Heart left ventricle (tissue), 13 donors: ENCODE data around the gene CNTNAP3B.
"Not testable (repeated sequence)": the region's sequence is repeated elsewhere in the genome, so short reads cannot be mapped to it uniquely, and the experiment has no call there.

Source experiments
- POLR2A ChIP-seq, 2 donors: fragments of 450-650 bp; IDR thresholded peaks; one replicate each; pipeline ENCODE4 v1.6.1; 2017; ENCODE audit warnings: antibody characterized with exemption in 2 of 2, mild to moderate bottlenecking in 2 of 2, moderate library complexity in 2 of 2
- TF ChIP-seq, protein P1 (sequence below), 12 donors: fragments of 200-600 bp; sonication (generic) in 4 of 12; IDR thresholded peaks; one replicate each; pipeline versions ENCODE4 v1.5.0 to v1.8.0; 2018 to 2022; ENCODE audit warnings: antibody characterized with exemption in 12 of 12, mild to moderate bottlenecking in 5 of 12
- donor health status: ischemic (EF 13 %, LVEDD 7.1; RV severe dilation, severe dysfunction).
- donor health status: DM: no; HTN: yes; CAD: no.
- donor health status: DM: no; HTN: no; CAD: no.
- donor health status: ischemic (EF 25% LVEDD 6.9; RV normal size, moderate dysfunction).
- donor health status: ischemic (EF 25% LVEDD 5.7; RV mildly dilated, moderate dysfunction).
- donor health status: ischemic (EF 35%, LVEDD 5.7; RV mildly dilated, moderate dysfunction).
- donor health status: nonischemic (EF 11% LVEDD 7.7; RV severe dilation, severe dysfunction).
- donor health status: DM: yes; HTN: yes; CAD: no.
- donor health status: PGD.
- donor health status: ischemic (EF 29% LVEDD 5.4; RV normal size, mild dysfunction).
- donor health status: nonischemic (EF 23%, LVEDD 6.1; RV moderate dilation, normal function).

DNA sequence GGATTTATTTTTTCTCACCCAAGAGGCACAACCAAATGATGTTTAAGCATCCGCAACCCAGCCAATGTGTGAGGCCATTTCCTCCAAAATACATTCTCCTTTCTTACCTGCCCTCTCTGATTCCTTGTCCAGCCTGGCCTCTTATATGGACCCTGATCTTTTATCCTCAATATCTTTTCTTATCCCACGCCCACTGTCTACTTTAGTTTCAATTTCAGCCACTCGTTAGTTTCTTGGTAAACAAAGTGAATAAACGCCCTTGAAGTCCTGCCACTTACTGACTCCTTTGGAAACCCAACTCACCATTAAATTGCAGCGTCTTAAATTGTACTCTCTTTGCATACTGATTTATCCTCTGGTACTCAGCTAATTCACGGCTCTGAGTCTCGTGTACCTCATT, 281.4 kb downstream of the CNTNAP3B start:
- TF ChIP-seq, protein P1, sequence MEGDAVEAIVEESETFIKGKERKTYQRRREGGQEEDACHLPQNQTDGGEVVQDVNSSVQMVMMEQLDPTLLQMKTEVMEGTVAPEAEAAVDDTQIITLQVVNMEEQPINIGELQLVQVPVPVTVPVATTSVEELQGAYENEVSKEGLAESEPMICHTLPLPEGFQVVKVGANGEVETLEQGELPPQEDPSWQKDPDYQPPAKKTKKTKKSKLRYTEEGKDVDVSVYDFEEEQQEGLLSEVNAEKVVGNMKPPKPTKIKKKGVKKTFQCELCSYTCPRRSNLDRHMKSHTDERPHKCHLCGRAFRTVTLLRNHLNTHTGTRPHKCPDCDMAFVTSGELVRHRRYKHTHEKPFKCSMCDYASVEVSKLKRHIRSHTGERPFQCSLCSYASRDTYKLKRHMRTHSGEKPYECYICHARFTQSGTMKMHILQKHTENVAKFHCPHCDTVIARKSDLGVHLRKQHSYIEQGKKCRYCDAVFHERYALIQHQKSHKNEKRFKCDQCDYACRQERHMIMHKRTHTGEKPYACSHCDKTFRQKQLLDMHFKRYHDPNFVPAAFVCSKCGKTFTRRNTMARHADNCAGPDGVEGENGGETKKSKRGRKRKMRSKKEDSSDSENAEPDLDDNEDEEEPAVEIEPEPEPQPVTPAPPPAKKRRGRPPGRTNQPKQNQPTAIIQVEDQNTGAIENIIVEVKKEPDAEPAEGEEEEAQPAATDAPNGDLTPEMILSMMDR (IDR thresholded peaks at IDR 0.05): not testable (repeated sequence)
- TF ChIP-seq POLR2A (IDR thresholded peaks at IDR 0.05): not testable (repeated sequence)
